Stimulated activated CD8-positive, alpha-beta memory T cell treated with anti-CD3 and anti-CD28 coated beads, Interleukin-15, amount 100 ng/mL, for 4 hours (primary cell): Measurements from ENCODE around the gene MED26.
"Not testable (repeated sequence)": the region's sequence is repeated elsewhere in the genome, so short reads cannot be mapped to it uniquely, and the experiment has no call there.

Experiments
- DNase-seq, 2 donors: peaks; one replicate each; pipeline ENCODE4 v3.0.0-alpha.2; 2020; ENCODE audit warnings: low read depth in 2 of 2

Gene MED26

DNA sequence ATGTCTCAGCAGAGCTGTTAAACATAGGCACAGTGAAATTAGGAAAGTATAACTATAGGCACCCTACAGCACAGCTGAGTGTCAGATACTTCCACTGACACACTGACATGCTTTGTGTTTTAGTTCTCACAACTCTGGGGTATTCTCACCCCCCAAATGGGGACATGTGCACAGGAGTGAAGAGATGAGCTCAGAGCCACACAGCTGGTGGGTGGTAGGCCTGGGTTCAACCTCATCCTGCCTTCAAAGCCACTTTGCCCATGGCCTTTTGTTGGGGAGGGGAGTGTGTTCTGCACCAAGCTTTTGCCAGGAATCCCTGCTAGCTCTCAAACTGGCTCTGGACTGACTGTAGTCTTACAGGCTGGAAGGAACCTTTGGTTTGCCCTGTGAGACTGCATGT is 54.1 kb downstream of the MED26 start:
- no peak for DNase-seq

DNA sequence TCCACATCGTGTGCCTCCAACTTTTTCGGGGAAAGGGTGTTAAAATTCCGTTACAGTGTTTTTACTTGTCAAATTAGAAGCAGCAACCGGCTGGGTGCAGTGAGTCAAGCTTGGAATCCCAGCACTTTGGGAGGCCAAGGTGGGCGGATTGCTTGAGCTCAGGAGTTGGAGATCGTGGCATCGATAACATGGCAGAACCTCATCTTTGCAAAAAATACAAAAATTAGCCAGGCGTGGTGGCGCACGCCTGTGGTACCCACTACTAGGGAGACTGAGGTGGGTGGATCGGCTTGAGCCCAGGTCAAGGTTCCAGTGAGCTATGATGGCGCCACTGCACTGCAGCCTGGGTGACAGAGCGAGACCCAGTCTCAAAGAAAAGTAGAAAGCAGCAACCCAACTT is 54.7 kb downstream of the MED26 start:
- DNase-seq, result no peak

DNA sequence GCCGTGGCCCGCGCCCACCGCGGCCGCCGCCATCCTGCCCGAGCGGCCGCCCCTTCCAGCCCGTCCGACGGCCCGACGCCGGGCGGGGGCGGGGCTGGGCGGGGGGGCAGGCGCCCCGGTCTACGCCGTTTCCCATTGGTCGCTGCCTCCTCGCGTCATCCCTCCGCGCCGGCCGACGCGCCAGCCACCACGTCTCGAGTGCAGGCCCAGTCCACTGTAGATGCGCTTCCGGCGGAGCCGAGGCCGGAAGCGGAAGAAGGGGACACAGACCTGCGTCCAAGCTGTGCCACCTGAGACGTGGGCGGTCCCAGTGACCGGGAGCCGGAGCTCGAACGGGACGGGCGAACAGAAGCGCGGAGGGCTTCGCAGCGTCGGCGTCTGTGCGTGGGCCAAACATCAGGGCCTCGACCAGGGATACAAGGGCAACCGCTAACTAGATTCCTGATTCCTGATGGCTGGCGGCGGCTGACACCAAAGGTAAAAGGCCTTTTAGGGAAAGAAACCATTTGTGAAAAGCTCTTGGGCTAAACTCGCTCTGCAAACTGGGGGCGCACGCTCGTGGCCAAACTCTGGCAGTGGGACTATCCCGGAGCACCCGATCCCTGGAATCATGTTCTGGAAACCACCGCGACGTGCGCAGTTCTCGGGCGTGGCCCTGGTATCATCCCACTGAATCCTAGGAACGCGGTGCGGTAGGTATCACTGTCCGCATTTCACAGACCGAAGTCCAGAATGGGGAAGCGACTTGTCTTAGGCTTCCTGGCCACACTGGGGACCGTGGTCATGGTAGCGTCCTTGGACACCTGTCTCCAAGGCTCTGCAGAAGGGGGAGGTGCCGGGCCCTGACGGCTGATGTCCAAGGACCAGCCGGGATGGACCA is 55.4 kb downstream of the MED26 start, which contains the start of gene SLC35E1:
Gene SLC35E1, minus strand, starts transcription at position 84 of the 880 bp plus-strand sequence. Its CDS starts 51 bp downstream, at position 33.
- peak; percentile 82 to 88 for DNase-seq

DNA sequence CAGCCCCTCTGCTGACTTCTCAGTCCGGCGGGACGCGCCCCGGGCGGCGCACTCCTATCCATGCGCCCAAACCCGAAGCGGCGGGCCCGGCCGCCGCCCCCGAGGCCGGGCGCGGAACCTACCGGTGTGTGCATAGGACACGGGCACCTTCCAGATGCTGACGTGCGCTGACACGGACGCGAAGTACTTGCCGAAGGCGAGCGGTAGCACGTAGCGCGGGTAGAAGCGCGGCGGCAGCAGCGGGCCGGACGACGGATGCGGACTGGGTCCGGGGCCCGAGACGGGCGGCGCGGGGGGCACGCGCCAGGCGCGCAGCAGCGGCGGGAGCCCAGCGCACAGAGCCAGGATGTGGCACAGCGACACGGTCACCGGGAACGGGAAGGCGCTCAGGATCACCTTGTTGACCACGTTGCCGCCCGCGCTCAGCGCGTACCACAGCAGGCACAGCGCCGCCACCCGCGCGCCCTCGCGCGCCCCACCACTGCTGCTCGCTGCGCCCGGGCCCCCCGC is 56.1 kb downstream of the MED26 start:
- DNase-seq, result no peak

DNA sequence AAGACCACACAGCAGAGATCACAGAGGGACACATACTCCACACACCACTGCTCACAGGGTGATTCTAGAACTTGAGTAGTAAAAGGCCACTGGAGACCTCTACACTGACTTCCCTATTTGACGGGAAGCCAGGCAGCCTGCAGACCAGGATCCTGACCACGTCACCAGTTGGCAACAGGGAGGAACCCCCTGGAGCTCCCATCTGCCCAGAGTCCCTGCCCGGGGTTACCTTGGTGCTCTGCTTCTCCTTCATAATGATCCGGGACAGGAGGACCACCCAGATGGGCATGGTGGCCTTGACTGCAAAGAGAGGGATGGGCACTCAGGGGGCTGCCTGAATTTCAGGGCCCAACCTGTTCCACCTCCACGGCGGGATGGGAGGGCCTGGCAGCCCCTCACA is 56.7 kb downstream of the MED26 start:
- no peak for DNase-seq

DNA sequence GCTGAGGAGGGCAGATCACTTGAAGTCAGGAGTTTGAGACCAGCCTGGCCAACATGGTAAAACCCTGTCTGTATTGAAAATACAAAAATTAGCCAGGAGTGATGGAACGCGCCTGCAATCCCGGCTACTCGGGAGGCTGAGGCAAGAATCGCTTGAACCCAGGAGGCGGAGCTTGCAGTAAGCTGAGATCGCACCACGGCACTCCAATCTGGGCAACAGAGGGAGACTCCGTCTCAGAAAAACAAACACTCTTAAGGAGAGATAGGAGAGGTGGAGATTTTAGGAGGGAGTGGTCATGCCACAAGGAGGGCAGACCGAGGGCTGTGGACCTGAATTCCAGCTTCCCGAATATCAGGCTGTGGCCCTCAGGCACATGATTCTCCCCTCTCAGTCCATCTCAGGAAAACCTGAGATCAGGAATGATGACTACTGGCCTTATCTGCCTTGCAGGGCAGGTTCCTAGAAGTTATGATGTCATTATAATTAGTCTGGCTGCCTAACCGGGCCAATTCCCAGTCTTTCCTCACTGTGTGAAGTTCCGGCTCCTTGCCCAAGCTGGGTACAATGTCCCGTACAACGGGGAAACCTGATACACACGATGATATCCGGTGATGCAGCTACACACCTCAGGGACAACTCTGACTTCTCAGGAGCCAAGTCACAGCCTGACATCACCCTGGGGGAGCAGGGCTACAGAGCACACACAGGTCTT is 58.2 kb downstream of the MED26 start:
- DNase-seq, result no peak

DNA sequence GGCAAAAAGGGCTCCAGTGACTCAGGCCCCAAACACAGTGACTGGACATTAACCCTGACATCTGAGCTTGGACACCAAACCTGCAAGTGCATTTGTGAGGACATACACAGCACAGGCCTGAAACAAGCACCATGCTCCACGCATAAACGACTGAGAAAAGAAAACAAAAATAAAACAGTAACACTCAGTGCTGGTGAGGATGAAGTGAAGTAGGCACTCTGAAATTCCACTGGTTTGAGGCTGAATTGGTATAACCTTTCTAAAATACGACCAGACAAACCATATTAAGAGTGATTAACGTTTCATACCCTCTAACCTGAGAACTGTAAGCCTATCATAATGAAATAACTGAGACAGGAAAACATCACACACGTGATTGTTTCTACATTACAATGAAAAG is 61.3 kb downstream of the MED26 start:
- DNase-seq, result no peak

DNA sequence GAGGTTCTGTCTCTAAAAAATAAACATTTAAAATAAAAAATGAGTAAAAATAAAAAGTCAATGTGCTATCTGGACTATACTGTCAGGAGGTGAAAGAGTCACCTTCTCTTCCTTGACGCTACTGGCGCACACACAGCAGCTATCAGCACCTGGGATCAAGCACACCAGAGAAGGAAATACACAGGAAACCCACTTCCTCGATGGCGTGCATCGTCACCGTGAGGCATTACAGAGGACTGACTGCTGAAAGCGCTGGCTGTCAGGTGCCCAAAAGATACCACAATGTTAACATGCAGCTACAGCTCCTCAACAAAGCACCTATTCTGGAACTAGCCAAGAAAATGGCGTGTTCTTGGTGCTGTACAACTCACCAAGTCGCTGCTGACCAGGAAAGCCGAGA is 61.8 kb downstream of the MED26 start:
- DNase-seq, result peak; percentile 50 to 65

DNA sequence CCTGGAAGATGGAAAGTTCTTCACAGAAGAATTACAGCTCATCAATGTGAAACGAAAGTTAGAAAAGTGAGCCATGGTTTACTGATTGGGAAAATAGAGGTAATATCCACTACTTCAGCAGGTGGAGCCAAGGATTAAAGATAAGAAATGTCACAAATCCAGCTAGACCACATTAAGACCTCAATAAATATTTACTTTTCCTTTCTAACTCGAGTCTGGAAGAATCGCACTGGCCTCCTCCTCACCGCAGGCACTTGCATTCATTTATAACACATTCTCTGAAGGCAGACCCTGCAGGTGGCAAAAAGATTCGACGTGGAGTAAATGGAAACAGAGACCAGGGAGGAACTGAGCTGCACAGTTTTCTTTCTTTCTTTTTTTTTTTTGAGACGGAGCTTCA is 63.2 kb downstream of the MED26 start:
- DNase-seq, result no peak

DNA sequence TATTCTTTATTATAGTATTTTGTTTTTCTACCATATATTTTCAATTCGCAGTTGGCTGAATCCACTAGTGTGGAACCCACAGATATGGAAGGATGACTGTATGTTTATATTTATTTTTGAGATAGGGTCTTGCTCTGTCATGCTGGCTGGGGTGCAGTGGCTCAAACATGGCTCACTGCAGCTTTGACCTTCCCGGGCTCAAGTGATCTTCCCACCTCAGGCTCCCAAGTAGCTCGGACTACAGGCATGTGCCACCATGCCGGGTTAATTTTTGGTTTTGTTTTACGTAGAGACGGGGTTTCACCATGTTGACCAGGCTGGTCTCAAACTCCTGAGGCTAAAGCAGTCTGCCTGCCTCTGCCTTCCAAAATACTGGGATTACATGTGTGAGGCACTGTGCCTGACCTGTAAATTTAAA is 65.4 kb downstream of the MED26 start:
- DNase-seq, result no peak

DNA sequence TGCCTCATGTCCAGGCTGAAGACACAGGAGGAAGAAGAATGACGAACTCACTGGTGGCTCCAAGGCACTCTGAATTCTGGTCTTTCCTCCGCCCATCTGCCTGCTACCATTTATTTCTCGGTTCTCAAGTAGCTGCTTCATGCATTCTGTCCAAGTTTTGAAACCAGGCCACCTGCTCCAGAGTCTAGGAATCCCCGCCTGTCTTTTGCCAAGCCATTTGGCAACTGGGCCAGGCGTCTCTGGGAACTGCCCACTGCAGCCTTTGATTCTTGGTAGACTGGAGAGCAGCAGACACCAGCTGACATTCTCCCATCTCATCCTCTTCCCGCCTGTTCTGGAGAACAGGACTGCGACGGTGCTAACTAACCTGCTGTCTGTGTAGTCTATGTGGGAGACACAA is 66.6 kb downstream of the MED26 start:
- no peak for DNase-seq

DNA sequence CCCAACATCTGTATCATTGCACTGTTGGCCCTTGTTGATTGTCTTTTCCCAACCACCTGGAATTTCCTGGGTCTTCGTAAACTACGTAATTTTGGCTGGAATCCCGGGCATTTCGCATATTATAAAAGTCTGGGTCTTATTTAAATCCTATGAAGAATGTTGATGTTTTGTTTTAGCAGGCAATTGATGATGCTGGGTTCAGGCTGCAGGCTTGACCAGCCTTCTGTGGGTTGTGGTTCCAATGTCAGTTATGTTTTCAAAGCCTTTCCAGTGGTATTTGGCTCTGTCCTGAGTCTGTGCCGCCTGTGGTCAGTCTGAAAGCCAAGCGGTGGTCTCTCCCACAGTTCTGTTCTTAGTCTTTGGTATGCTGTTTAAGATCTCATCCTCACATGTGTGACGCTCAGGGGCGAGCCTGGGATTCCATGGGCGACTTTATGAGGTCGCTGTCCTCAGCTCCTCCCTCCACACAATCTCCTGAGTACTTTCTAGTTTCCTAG is 68.2 kb downstream of the MED26 start:
- DNase-seq, result no peak

DNA sequence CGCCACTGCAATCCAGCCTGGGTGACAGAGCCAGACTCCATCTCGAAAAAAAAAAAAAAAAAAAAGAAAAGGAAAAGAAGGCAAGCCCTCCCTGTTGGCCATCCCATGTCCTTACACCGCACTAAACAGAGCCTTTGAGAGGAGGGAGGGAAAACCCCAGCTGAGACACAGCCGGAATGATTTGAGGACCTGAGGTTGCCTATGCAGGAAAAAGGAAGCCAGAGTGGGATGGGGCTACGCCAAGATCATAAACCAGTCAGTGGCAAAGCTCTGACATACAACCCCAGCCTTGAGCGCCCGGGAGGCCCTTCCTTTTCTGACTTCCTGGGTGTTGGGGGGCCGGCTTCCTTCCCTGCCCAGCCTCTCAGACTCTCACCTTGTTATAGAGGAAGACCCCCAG is 73.2 kb downstream of the MED26 start:
- no peak for DNase-seq

DNA sequence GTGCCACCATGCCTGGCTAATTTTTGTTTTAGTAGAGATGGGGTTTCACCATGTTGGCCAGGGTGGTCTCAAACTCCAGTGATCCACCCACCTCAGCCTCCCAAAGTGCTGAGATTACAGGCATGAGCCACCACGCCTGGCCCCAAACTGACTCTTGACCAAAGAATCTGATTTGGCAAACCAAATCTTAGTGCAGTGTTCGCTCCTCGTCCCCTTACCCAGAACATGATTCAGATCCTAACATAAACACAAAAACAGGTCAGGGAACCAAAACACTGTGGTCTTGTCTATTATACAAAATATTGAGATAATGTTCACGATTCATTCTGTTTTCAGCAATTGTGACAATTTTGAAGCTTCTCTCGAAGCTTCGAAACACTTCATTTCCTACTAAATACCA is 76.1 kb downstream of the MED26 start:
- DNase-seq, result not testable (repeated sequence)

DNA sequence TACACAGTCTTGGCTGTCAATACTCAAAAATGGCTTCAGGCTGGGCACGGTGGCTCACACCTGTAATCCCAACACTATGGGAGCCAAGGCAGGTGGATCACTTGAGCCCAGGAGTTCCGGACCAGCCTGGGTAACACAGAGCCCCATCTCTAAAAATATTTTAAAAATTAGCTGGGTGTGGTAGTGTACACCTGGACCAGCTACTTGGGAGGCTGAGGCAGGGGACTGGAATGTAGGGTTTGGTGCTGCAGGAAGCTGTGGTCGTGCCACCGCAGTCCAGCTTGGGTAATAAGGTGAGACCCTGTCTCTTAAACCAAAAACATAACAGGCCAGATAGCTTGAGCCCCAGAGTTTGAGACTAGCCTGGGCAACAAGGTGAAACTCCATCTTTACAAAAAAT is 79.0 kb downstream of the MED26 start:
- no peak for DNase-seq

DNA sequence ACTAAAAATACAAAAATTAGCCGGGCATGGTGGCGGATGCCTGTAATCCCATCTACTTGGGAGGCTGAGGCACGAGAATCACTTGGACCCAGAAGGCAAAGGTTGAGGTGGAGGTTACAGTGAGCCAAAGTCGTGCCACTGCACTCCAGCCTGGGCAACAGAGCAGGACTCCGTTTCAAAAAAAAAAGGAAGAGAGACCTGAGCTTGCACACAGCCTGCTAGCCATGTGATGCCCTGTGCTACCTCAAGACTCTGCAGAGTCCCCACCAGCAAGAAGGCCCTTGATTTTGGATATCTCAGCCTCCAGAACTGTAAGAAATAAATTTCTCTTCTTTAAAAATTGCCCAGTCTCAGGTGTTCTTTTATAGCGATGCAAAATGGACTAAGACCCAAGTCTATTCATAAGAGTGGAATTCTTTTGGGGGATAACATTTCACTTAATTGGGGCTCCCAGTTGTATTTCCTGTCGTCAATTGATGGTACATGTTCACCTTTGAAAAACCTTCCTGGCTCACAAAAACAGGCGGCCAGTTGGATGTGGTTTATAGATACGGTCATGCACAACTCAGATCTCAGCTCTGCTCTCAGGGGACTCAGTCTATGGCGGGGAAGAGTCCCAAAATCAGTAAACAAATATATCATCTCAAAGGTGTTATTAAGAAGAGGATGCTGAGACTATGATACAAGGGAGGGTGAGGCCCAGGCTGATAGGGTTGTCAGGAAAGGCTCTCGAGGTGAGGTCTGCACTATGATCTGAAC is 83.4 kb downstream of the MED26 start:
- no peak for DNase-seq

DNA sequence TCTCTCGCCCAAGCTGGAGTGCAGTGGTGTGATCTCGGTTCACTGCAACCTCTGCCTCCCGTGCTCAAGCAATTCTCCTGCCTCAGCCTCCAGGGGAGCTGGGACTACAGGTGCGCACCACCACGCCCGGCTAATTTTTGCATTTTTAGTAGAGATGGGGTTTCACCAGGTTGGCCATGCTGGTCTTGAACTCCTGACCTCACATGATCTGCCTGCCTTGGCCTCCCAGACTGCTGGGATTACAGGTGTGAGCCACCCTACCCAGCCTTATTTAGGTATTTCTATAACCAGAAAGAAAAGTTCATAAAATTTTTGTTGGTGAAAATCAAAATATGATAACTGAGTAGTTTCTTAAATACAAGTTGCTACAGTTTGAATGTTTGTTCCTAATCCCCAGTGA is 84.3 kb downstream of the MED26 start:
- not testable (repeated sequence) for DNase-seq

DNA sequence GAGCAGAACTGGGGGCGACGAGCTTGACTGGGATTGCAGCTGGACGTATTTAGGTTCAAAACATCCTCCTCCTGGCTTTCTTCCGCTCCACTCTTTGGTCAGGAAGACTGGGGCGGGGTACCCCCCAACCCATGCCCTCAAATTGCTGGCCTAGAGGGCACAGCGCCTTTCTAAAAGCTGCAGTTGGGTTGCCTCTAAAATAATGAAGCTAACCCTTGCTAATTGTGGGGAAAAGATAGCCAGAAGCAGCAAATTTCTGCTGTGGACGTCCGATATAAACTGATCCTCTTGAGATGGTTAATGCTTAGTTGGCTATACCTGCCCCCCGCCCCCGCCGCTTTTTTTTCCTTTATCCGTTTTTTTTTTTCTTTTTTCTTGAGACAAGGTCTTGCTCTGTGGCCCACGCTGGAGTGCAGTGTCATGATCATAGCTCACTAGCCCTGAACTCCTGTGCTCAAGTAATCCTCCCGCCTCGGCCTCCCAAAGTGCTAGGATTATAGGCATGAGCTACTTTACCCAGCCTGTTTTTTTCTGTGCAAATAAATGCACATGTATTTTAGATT is 85.0 kb downstream of the MED26 start:
- DNase-seq, result no peak

DNA sequence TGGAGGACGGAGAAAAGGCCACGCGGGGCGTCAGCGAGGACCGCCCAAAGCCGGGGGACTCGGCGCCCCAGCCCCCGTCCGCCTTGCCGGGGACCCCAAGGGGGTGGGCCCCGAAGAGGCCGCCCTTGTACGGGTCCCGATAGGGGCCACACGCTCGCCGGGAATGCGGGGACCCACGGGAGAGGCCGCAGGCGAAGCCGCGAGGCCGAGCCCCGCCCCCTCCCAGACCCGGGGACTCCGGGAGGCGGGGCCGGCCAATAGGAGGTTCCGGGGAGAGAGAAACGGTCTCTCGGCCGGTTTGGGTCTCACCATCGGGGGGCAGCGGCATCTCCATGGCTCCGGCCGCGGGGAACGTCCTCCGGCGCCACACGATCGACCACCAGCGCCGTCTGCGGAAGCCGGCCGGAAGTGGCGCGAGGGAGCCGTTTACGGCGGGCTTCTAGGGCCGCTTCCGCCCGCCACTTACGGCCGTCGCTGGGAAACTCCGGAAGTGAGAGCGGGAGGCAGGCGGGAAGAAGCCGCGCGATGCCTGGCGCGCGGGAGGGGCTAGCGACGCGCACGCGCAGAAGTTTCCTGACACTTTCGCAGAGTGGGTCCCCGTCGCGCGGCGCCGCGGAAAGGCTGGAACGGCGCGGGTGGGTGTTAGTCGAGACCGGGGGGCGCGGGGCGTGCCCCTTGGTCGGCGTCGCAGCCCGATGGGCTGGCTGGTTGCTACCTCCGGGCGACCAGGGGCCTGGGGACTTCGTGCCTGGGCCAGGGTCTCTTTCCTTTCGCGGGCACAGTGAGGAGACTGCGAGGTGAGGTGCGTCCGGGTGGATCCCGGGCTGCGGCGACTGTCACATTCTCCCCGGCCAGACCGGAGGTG is 85.7 kb downstream of the MED26 start, which contains the start of gene CHERP:
Gene CHERP, minus strand, starts transcription at position 393 of the 865 bp plus-strand sequence. Its CDS starts 59 bp downstream, at position 334.
- DNase-seq, result peak; percentile 86 to 90

DNA sequence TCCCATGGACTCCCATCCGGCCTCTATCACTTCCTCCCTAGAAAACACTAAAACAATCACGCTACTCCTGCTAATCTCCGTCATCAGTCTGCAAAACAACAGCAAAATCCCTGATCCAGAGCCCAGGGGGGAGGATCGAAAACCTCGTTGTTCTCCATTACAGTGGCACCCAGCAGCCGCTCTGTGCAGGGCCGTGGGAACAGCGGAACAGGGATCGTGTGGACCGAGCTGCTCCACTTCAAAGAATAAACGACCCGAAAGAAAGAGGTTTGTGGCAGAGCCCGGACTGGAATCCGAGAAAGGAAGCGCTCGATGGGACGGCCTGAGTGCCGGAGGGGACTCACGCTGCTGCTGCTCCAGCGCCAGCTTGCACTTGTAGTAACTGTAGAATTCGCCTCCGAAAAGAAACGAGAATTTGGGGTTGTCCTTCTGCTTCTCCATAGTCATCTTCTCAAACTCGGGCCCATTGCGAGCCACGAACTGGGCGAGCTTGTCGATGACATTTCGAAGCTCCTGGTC is 86.4 kb downstream of the MED26 start:
- DNase-seq, result no peak
